ENCODE results near the gene DAO. TPM values are rescaled to one million over a fixed set of nuclear protein-coding genes. Genes with fewer than 3 reads are reported as not detected.

DAO gene
- polyA plus RNA-seq, 1 of the 3 experiments (the other 2 are of a cell fraction), result not detected

DNA sequence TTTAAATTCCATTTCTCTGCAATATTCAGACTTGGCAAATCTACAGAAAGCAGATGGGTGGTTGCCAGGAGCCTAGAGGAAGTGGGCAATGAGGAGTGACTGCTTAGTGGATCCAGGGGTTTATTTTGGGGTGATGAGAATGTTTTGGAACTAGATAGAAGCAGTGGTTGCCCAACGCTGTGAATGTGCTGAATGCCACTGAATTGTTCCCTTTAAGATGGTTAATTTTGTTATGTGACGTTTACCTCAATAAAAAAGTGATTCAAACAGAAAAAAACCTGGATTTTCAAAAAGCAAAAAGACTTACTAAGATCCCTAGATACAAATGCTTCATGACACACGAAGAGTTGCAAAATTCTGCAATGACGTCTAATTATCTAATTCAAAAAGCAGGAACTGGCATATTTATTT, 34.2 kb downstream of the DAO start (continued):
- TF ChIP-seq, protein P1, sequence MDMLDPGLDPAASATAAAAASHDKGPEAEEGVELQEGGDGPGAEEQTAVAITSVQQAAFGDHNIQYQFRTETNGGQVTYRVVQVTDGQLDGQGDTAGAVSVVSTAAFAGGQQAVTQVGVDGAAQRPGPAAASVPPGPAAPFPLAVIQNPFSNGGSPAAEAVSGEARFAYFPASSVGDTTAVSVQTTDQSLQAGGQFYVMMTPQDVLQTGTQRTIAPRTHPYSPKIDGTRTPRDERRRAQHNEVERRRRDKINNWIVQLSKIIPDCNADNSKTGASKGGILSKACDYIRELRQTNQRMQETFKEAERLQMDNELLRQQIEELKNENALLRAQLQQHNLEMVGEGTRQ (IDR thresholded peaks at IDR 0.05; ENCODE audit: borderline replicate concordance, low read depth, low read length), result no peak
- TF ChIP-seq, protein P2, sequence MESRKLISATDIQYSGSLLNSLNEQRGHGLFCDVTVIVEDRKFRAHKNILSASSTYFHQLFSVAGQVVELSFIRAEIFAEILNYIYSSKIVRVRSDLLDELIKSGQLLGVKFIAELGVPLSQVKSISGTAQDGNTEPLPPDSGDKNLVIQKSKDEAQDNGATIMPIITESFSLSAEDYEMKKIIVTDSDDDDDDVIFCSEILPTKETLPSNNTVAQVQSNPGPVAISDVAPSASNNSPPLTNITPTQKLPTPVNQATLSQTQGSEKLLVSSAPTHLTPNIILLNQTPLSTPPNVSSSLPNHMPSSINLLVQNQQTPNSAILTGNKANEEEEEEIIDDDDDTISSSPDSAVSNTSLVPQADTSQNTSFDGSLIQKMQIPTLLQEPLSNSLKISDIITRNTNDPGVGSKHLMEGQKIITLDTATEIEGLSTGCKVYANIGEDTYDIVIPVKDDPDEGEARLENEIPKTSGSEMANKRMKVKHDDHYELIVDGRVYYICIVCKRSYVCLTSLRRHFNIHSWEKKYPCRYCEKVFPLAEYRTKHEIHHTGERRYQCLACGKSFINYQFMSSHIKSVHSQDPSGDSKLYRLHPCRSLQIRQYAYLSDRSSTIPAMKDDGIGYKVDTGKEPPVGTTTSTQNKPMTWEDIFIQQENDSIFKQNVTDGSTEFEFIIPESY (IDR thresholded peaks at IDR 0.05; ENCODE audit: borderline replicate concordance, low read depth), result no peak
- TF ChIP-seq SMC3 (IDR thresholded peaks at IDR 0.05; ENCODE audit: low read depth, low read length), result no peak
- TF ChIP-seq, protein P3, sequence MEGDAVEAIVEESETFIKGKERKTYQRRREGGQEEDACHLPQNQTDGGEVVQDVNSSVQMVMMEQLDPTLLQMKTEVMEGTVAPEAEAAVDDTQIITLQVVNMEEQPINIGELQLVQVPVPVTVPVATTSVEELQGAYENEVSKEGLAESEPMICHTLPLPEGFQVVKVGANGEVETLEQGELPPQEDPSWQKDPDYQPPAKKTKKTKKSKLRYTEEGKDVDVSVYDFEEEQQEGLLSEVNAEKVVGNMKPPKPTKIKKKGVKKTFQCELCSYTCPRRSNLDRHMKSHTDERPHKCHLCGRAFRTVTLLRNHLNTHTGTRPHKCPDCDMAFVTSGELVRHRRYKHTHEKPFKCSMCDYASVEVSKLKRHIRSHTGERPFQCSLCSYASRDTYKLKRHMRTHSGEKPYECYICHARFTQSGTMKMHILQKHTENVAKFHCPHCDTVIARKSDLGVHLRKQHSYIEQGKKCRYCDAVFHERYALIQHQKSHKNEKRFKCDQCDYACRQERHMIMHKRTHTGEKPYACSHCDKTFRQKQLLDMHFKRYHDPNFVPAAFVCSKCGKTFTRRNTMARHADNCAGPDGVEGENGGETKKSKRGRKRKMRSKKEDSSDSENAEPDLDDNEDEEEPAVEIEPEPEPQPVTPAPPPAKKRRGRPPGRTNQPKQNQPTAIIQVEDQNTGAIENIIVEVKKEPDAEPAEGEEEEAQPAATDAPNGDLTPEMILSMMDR (IDR thresholded peaks at IDR 0.05), result no peak
- TF ChIP-seq, protein P4, sequence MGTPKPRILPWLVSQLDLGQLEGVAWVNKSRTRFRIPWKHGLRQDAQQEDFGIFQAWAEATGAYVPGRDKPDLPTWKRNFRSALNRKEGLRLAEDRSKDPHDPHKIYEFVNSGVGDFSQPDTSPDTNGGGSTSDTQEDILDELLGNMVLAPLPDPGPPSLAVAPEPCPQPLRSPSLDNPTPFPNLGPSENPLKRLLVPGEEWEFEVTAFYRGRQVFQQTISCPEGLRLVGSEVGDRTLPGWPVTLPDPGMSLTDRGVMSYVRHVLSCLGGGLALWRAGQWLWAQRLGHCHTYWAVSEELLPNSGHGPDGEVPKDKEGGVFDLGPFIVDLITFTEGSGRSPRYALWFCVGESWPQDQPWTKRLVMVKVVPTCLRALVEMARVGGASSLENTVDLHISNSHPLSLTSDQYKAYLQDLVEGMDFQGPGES (IDR thresholded peaks at IDR 0.05; ENCODE audit: low read depth, low read length), result no peak
- TF ChIP-seq GABPA (IDR thresholded peaks at IDR 0.05; ENCODE audit: low read depth), result no peak
- TF ChIP-seq TCF12 (IDR thresholded peaks at IDR 0.05), result no peak

DNA sequence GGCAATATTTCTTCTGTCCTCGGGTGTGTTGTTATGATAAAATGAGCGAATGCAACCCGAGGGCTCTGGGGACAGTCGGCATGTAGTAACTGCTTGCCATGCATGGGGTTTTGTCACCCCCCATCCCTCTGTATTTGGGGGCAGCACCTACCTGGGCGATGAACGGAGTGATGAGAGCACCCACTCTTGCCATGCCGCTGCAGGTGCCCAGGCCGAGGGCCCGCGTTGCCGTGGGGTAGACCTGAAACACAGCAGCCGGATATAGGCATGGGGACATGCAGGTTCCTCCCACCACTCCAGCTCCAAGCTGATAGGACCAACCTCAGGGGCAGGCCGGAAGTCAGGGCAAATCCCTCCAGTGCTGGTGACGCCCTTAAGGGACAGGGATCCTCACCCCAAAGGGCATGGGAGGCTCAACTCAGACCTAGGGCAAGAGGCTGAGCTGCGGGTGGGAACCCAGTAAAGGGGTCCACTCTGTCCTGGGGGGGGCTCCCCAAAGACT, 35.8 kb downstream of the DAO start:
- Histone ChIP-seq H3K79me2 (ENCODE audit: insufficient read depth) (no peaks in the 10 kb centered on the region), H3K4me3 (ENCODE audit: low read depth in 2 of 2, low read length in 1 of 2) (no peak overlapping the region), H4K20me1 (ENCODE audit: insufficient read depth) (no peaks in the 10 kb centered on the region), H3K9ac (no peak overlapping the region), H3K36me3 (replicated peaks in 1 of 2; ENCODE audit: control insufficient read depth in 1 of 2, insufficient read depth in 2 of 2, low read length in 1 of 2) (no peaks in the 10 kb centered on the region), H3K27ac (ENCODE audit: low read depth in 2 of 2, low read length in 1 of 2) (no peak overlapping the region), H3F3A (replicated peaks; ENCODE audit: insufficient read depth) (no peaks in the 10 kb centered on the region), H3K4me2 (no peak overlapping the region), H3K9me3 (no peaks in the 10 kb centered on the region), H3K9me2 (no peaks in the 10 kb centered on the region), H3K27me3 (ENCODE audit: insufficient read depth) (no peaks in the 10 kb centered on the region), H2AFZ (ENCODE audit: low read depth) (no peak overlapping the region), H3K4me1 (ENCODE audit: control insufficient read depth in 1 of 2, insufficient read depth in 2 of 2, low read depth in 1 of 2, low read length in 1 of 2) (no peaks in the 10 kb centered on the region)
- no peak for DNase-seq
- ChIA-PET POLR2A (no interaction called here), CTCF (interaction anchor here (1.2 to 2.4 kb wide), 2 partner anchors 10 to 35 kb away, joined by 3 to 8 read pairs; no protein-coding TSS in a partner anchor)
- TF ChIP-seq MXI1 (IDR thresholded peaks at IDR 0.05; ENCODE audit: low read depth, low read length) (no peak), POLR2AphosphoS5 (IDR thresholded peaks at IDR 0.05; ENCODE audit: low read depth, low read length) (no peak), EP300 (IDR thresholded peaks at IDR 0.05; ENCODE audit: borderline replicate concordance in 1 of 2, low read depth in 1 of 2, low read length in 1 of 2) (no peak), SMC3 (IDR thresholded peaks at IDR 0.05; ENCODE audit: low read depth, low read length) (no peak), SIN3A (IDR thresholded peaks at IDR 0.05; ENCODE audit: borderline replicate concordance, low read depth, low read length) (no peak), NFIC (IDR thresholded peaks at IDR 0.05; ENCODE audit: borderline replicate concordance) (no peak)
- TF ChIP-seq, protein P3 (IDR thresholded peaks at IDR 0.05), result no peak
- TF ChIP-seq, protein P5, sequence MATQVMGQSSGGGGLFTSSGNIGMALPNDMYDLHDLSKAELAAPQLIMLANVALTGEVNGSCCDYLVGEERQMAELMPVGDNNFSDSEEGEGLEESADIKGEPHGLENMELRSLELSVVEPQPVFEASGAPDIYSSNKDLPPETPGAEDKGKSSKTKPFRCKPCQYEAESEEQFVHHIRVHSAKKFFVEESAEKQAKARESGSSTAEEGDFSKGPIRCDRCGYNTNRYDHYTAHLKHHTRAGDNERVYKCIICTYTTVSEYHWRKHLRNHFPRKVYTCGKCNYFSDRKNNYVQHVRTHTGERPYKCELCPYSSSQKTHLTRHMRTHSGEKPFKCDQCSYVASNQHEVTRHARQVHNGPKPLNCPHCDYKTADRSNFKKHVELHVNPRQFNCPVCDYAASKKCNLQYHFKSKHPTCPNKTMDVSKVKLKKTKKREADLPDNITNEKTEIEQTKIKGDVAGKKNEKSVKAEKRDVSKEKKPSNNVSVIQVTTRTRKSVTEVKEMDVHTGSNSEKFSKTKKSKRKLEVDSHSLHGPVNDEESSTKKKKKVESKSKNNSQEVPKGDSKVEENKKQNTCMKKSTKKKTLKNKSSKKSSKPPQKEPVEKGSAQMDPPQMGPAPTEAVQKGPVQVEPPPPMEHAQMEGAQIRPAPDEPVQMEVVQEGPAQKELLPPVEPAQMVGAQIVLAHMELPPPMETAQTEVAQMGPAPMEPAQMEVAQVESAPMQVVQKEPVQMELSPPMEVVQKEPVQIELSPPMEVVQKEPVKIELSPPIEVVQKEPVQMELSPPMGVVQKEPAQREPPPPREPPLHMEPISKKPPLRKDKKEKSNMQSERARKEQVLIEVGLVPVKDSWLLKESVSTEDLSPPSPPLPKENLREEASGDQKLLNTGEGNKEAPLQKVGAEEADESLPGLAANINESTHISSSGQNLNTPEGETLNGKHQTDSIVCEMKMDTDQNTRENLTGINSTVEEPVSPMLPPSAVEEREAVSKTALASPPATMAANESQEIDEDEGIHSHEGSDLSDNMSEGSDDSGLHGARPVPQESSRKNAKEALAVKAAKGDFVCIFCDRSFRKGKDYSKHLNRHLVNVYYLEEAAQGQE (IDR thresholded peaks at IDR 0.05; ENCODE audit: low read depth, low read length), result no peak
- WGBS (ENCODE audit: low lambda C conversion rate), result 72% methylated on average over 14 of the region's 15 CpGs
